ENCODE data around the gene TLE6. TPM values are rescaled to one million over a fixed set of nuclear protein-coding genes. Genes with fewer than 3 reads are reported as not detected.
A peak's percentile ranks its signal among the peaks of the same experiment; 100 is the strongest.
"Not testable (repeated sequence)": the region's sequence is repeated elsewhere in the genome, so short reads cannot be mapped to it uniquely, and the experiment has no call there.

Gene TLE6
- total RNA-seq (under 1 TPM in 3 of 5 donors, not detected in 2; 0.36 to 0.61 (median 0.50) TPM), total RNA-seq (0 to 0.80 (median 0.07) reads per million in 29 experiments)
- total RNA-seq (2013): 0.24 TPM

- under 1% methylated on average over 46 of the region's 51 CpGs for WGBS (ENCODE audit: insufficient coverage)
- H3K4me3 ChIP-seq (ENCODE audit: control insufficient read depth in 1 of 2, extremely low read depth in 1 of 2, low read length in 1 of 2): peak within 1 kb of the TSS; percentile 66 to 93
- no peak within 1 kb of the TSS for H3K27ac ChIP-seq (ENCODE audit: low read length)
- H3K4me1 Mint-ChIP-seq: peaks cover 14 to 16% (median 15%) of the 10 kb centered on the region in 3 donors
- peak within 1 kb of the TSS; percentile 92 for H3K4me3 Mint-ChIP-seq
- peak; percentile 76 to 95 (median 91) for DNase-seq
- ATAC-seq (replicated peaks in 1 of 4): peak; percentile 98 to 100 (median 100)
- H3K27me3 ChIP-seq (replicated peaks in 1 of 2; ENCODE audit: control insufficient read depth in 2 of 2, extremely low read depth in 1 of 2, insufficient read depth in 2 of 2, low read length in 1 of 2): peaks cover 0 to 26% of the 10 kb centered on the region in 2 experiments
- no peaks in the 10 kb centered on the region for H3K9me3 ChIP-seq
- CTCF ChIA-PET: interaction anchor here in 1 of 2 donors (0.6 to 2.0 kb wide), 5 partner anchors 14 to 299 kb away, joined by 3 to 8 read pairs (median 4); no protein-coding TSS in a partner anchor
- POLR2A ChIA-PET: interaction anchor here in 1 of 2 donors (0.6 kb wide), 1 partner anchor 26 kb away, joined by 4 read pairs; no protein-coding TSS in a partner anchor
- H3K27ac Mint-ChIP-seq: peak within 1 kb of the TSS; percentile 66 to 85
- no peaks in the 10 kb centered on the region for H3K36me3 Mint-ChIP-seq
- peaks cover 7 to 27% of the 10 kb centered on the region in 2 experiments for H3K4me1 ChIP-seq (ENCODE audit: control insufficient read depth in 1 of 2, extremely low read depth in 1 of 2, insufficient read depth in 2 of 2, low read length in 2 of 2)
- no peaks in the 10 kb centered on the region for H3K36me3 ChIP-seq (ENCODE audit: control insufficient read depth in 2 of 2, extremely low read depth in 1 of 2, insufficient read depth in 1 of 2, low read length in 1 of 2)
- peaks cover 9 to 11% of the 10 kb centered on the region in 2 donors for H3K27me3 Mint-ChIP-seq
- H3K9me3 Mint-ChIP-seq: no peaks in the 10 kb centered on the region
Measured at GRCh38 chr19:2977001-2977745, at the start of gene TLE6. Gene TLE6 (plus strand): TSS chr19:2977564. CDS start chr19:2978234, 670 bp downstream.

GRCh38 chr19:2933490-2933910 lies 43.9 kb upstream of the TLE6 start:
- Mint-ChIP-seq H3K27me3 (no peaks in the 10 kb centered on the region), H3K4me1 (no peaks in the 10 kb centered on the region), H3K9me3 (peaks cover 16 to 29% (median 23%) of the 10 kb centered on the region in 3 donors), H3K27ac (no peak overlapping the region), H3K36me3 (peaks cover 45% of the 10 kb centered on the region), H3K4me3 (no peak overlapping the region)
- POLR2A ChIA-PET: no interaction called here
- CTCF ChIA-PET: interaction anchor here in 1 of 2 donors (0.7 kb wide), 1 partner anchor 240 kb away, joined by 4 read pairs; no protein-coding TSS in a partner anchor
- DNase-seq (no peak), ATAC-seq (replicated peaks in 1 of 4) (no peak)
- no peak overlapping the region for H3K4me3 ChIP-seq (ENCODE audit: control insufficient read depth in 1 of 2, extremely low read depth in 1 of 2, low read length in 1 of 2)
- H3K4me1 ChIP-seq (ENCODE audit: control insufficient read depth in 1 of 2, extremely low read depth in 1 of 2, insufficient read depth in 2 of 2, low read length in 2 of 2): no peaks in the 10 kb centered on the region
- H3K27me3 ChIP-seq (replicated peaks in 1 of 2; ENCODE audit: control insufficient read depth in 2 of 2, extremely low read depth in 1 of 2, insufficient read depth in 2 of 2, low read length in 1 of 2): no peaks in the 10 kb centered on the region
- WGBS (ENCODE audit: insufficient coverage): over 99% methylated on average over 10 of the region's 18 CpGs
- H3K9me3 ChIP-seq: peaks cover 9% of the 10 kb centered on the region
- H3K27ac ChIP-seq (ENCODE audit: low read length): no peak overlapping the region
- H3K36me3 ChIP-seq (ENCODE audit: control insufficient read depth in 2 of 2, extremely low read depth in 1 of 2, insufficient read depth in 1 of 2, low read length in 1 of 2): peaks cover 30 to 34% of the 10 kb centered on the region in 2 donors

GRCh38 chr19:2935863-2936262 lies 41.5 kb upstream of the TLE6 start:
- H3K27me3 ChIP-seq (replicated peaks in 1 of 2; ENCODE audit: control insufficient read depth in 2 of 2, extremely low read depth in 1 of 2, insufficient read depth in 2 of 2, low read length in 1 of 2); H3K27ac Mint-ChIP-seq; H3K9me3 ChIP-seq; DNase-seq; H3K4me3 ChIP-seq (ENCODE audit: control insufficient read depth in 1 of 2, extremely low read depth in 1 of 2, low read length in 1 of 2); H3K4me3 Mint-ChIP-seq; ATAC-seq (replicated peaks in 1 of 4); H3K27me3 Mint-ChIP-seq; POLR2A ChIA-PET; H3K4me1 ChIP-seq (ENCODE audit: control insufficient read depth in 1 of 2, extremely low read depth in 1 of 2, insufficient read depth in 2 of 2, low read length in 2 of 2); H3K4me1 Mint-ChIP-seq; H3K27ac ChIP-seq (ENCODE audit: low read length); CTCF ChIA-PET: not testable (repeated sequence)
- WGBS (ENCODE audit: insufficient coverage): no CpG with 5 or more reads among the region's 4 CpGs
- H3K36me3 Mint-ChIP-seq: peaks cover 41% of the 10 kb centered on the region
- H3K36me3 ChIP-seq (ENCODE audit: control insufficient read depth in 2 of 2, extremely low read depth in 1 of 2, insufficient read depth in 1 of 2, low read length in 1 of 2): peaks cover 34 to 37% of the 10 kb centered on the region in 2 donors
- H3K9me3 Mint-ChIP-seq: peaks cover 11 to 25% (median 19%) of the 10 kb centered on the region in 3 donors

- H3K4me3 ChIP-seq (ENCODE audit: control insufficient read depth in 1 of 2, extremely low read depth in 1 of 2, low read length in 1 of 2): no peak overlapping the region
- H3K9me3 Mint-ChIP-seq: no peaks in the 10 kb centered on the region
- DNase-seq (no peak), ATAC-seq (replicated peaks in 1 of 4) (no peak)
- H3K27ac ChIP-seq (ENCODE audit: low read length): no peak overlapping the region
- peaks cover 4% of the 10 kb centered on the region for H3K36me3 Mint-ChIP-seq
- H3K4me1 Mint-ChIP-seq: peaks cover 19 to 27% (median 24%) of the 10 kb centered on the region in 3 donors
- H3K27me3 ChIP-seq (replicated peaks in 1 of 2; ENCODE audit: control insufficient read depth in 2 of 2, extremely low read depth in 1 of 2, insufficient read depth in 2 of 2, low read length in 1 of 2): no peaks in the 10 kb centered on the region
- no peaks in the 10 kb centered on the region for H3K9me3 ChIP-seq
- ChIA-PET POLR2A (no interaction called here), CTCF (interaction anchor here in 1 of 2 donors (0.6 kb wide), 1 partner anchor 1967 kb away, joined by 6 read pairs; no protein-coding TSS in a partner anchor)
- peaks cover 2 to 4% of the 10 kb centered on the region in 2 donors for H3K36me3 ChIP-seq (ENCODE audit: control insufficient read depth in 2 of 2, extremely low read depth in 1 of 2, insufficient read depth in 1 of 2, low read length in 1 of 2)
- H3K4me3 Mint-ChIP-seq: peak overlapping the region; percentile 49 to 92 (median 61)
- no peaks in the 10 kb centered on the region for H3K27me3 Mint-ChIP-seq
- H3K4me1 ChIP-seq (ENCODE audit: control insufficient read depth in 1 of 2, extremely low read depth in 1 of 2, insufficient read depth in 2 of 2, low read length in 2 of 2): peaks cover 7 to 18% of the 10 kb centered on the region in 2 experiments
- WGBS (ENCODE audit: insufficient coverage): 98% methylated on average over 7 of the region's 14 CpGs
- H3K27ac Mint-ChIP-seq: no peak overlapping the region
Measured at GRCh38 chr19:2942928-2943640, 34.3 kb upstream of the TLE6 start.

- Mint-ChIP-seq H3K27ac (no peak overlapping the region), H3K27me3 (no peaks in the 10 kb centered on the region), H3K4me3 (peak overlapping the region; percentile 92 to 96 (median 95)), H3K9me3 (no peaks in the 10 kb centered on the region), H3K4me1 (peaks cover 25 to 35% (median 31%) of the 10 kb centered on the region in 3 donors), H3K36me3 (peaks cover 3% of the 10 kb centered on the region)
- no peaks in the 10 kb centered on the region for H3K27me3 ChIP-seq (replicated peaks in 1 of 2; ENCODE audit: control insufficient read depth in 2 of 2, extremely low read depth in 1 of 2, insufficient read depth in 2 of 2, low read length in 1 of 2)
- WGBS (ENCODE audit: insufficient coverage): 2% methylated on average over 23 of the region's 23 CpGs
- ChIA-PET POLR2A (interaction anchor here in 1 of 2 donors (0.6 kb wide), 1 partner anchor 298 kb away, joined by 9 read pairs; no protein-coding TSS in a partner anchor), CTCF (no interaction called here)
- no peaks in the 10 kb centered on the region for H3K9me3 ChIP-seq
- peaks cover 9 to 21% of the 10 kb centered on the region in 2 experiments for H3K4me1 ChIP-seq (ENCODE audit: control insufficient read depth in 1 of 2, extremely low read depth in 1 of 2, insufficient read depth in 2 of 2, low read length in 2 of 2)
- peaks cover under 1 to 2% of the 10 kb centered on the region in 2 donors for H3K36me3 ChIP-seq (ENCODE audit: control insufficient read depth in 2 of 2, extremely low read depth in 1 of 2, insufficient read depth in 1 of 2, low read length in 1 of 2)
- H3K27ac ChIP-seq (ENCODE audit: low read length): no peak overlapping the region
- ATAC-seq (replicated peaks in 1 of 4) (no peak), DNase-seq (no peak)
- peak overlapping the region; percentile 68 to 80 for H3K4me3 ChIP-seq (ENCODE audit: control insufficient read depth in 1 of 2, extremely low read depth in 1 of 2, low read length in 1 of 2)
Measured at GRCh38 chr19:2944403-2944774, 33.0 kb upstream of the TLE6 start.
